A673 (cell line): Measurements from ENCODE around the gene PTPRR. TPM values are rescaled to one million over a fixed set of nuclear protein-coding genes. Genes with fewer than 3 reads are reported as not detected.

Experiments
- BruUV-seq: library from RNA; stranded (reverse); fragments of 400-500 nt; replicated peaks from 2 replicates; lab custom pipeline; 2021; lab: Mats Ljungman, UMichigan
- CTCF ChIA-PET: fragments of 300-600 bp; sonication (Branson Sonifier 250); formaldehyde crosslinking; loops from one replicate; lab custom pipeline; 2022; ENCODE audit warnings: antibody characterized with exemption; lab: Charles Lee
- POLR2A ChIA-PET: fragments of 300-600 bp; sonication (Branson Sonifier 250); formaldehyde crosslinking; loops from one replicate; lab custom pipeline; 2022; ENCODE audit warnings: antibody characterized with exemption; ENCODE audit not compliant: low non-redundant PET; lab: Charles Lee
- DNase-seq: peaks from one replicate; pipeline ENCODE4 v3.0.0-alpha.2; 2015; ENCODE audit warnings: low spot score
- H3K27ac ChIP-seq: fragments of 200-600 bp; sonication (generic); 2 replicates; pipeline ENCODE4 v1.5.1; 2016; ENCODE audit warnings: mixed run types, low read depth, mild to moderate bottlenecking, mixed read lengths, antibody characterized with exemption, low read length; ENCODE audit not compliant: poor library complexity, severe bottlenecking
- H3K27me3 ChIP-seq: fragments of 200-600 bp; sonication (generic); replicated peaks from 2 replicates; pipeline ENCODE4 v1.6.1; 2017; ENCODE audit warnings: mixed run types, low read depth, mild to moderate bottlenecking, mixed read lengths, antibody characterized with exemption, low read length; ENCODE audit not compliant: insufficient read depth, poor library complexity
- H3K36me3 ChIP-seq: fragments of 200-600 bp; sonication (generic); 2 replicates; pipeline ENCODE4 v1.6.1; 2016; ENCODE audit warnings: mixed run types, mild to moderate bottlenecking, mixed read lengths, antibody characterized with exemption, low read length; ENCODE audit not compliant: insufficient read depth, poor library complexity, severe bottlenecking
- H3K4me1 ChIP-seq: fragments of 200-600 bp; sonication (generic); 2 replicates; pipeline ENCODE4 v1.6.1; 2017; ENCODE audit warnings: mixed run types, mild to moderate bottlenecking, mixed read lengths, antibody characterized with exemption, low read length; ENCODE audit not compliant: insufficient read depth, poor library complexity, severe bottlenecking
- H3K4me3 ChIP-seq: fragments of 200-600 bp; sonication (generic); 2 replicates; pipeline ENCODE4 v1.5.1; 2016; ENCODE audit warnings: low read depth, mixed run types, mild to moderate bottlenecking, mixed read lengths, low read length; ENCODE audit not compliant: poor library complexity, severe bottlenecking
- H3K9me3 ChIP-seq: fragments of 200-600 bp; sonication (generic); 2 replicates; pipeline ENCODE4 v1.6.1; 2016; ENCODE audit warnings: mixed run types, low read depth, mild to moderate bottlenecking, mixed read lengths, antibody characterized with exemption, low read length; ENCODE audit not compliant: poor library complexity, severe bottlenecking
- EZH2 ChIP-seq: fragments of 200-600 bp; sonication (generic); IDR thresholded peaks from 2 replicates; pipeline ENCODE4 v1.6.1; 2017; ENCODE audit warnings: borderline replicate concordance, low read depth, mild to moderate bottlenecking, mixed read lengths, antibody characterized with exemption, low read length; ENCODE audit not compliant: poor library complexity, severe bottlenecking
- intact Hi-C: fragments of 100-400 bp; cut with micrococcal nuclease; formaldehyde crosslinking; loops from one replicate; pipeline ENCODE4 v1.10.0; 2022; ENCODE audit not compliant: unreplicated experiment
- total RNA-seq: library from RNA; stranded (reverse); gene quantifications from 2 replicates; pipeline ENCODE4 v1.2.3, GENCODE V29; 2021
- TF ChIP-seq, protein P1 (sequence below): fragments of 300-800, 200-600 bp; sonication (generic); conservative IDR thresholded peaks from 2 replicates; pipeline ENCODE4 v1.5.1; 2017; ENCODE audit warnings: low read depth, mild to moderate bottlenecking, antibody characterized with exemption, low read length, moderate library complexity, mixed read lengths

PTPRR gene
- total RNA-seq, 1 experiment from 2014 or later = not detected

DNA sequence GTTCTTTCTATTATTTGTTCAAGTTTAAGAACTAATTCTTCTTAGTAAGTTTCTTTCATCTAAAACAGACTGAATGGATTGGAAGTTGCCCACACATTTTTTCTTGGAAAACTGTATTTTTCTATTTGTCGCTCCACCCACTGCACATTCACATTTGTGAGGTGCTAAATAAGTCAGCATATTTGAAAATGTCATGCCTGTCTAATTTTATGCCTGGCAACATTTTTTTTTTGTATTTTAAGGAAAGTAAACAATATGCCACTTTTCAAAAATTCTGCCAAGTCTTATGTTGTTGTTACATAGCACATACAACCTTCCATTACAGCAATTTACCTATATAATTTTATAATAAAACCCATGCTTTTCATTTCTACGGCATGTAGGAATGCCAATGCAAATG lies 170.6 kb downstream of the PTPRR start:
- Histone ChIP-seq H3K27me3 (no peaks in the 10 kb centered on the region), H3K4me3 (no peak overlapping the region), H3K36me3 (no peaks in the 10 kb centered on the region), H3K4me1 (peaks cover 7% of the 10 kb centered on the region), H3K9me3 (no peaks in the 10 kb centered on the region), H3K27ac (no peak overlapping the region)
- DNase-seq = no peak
- no TSS peak for BruUV-seq
- intact Hi-C loops = no loop called here
- TF ChIP-seq, protein P1, sequence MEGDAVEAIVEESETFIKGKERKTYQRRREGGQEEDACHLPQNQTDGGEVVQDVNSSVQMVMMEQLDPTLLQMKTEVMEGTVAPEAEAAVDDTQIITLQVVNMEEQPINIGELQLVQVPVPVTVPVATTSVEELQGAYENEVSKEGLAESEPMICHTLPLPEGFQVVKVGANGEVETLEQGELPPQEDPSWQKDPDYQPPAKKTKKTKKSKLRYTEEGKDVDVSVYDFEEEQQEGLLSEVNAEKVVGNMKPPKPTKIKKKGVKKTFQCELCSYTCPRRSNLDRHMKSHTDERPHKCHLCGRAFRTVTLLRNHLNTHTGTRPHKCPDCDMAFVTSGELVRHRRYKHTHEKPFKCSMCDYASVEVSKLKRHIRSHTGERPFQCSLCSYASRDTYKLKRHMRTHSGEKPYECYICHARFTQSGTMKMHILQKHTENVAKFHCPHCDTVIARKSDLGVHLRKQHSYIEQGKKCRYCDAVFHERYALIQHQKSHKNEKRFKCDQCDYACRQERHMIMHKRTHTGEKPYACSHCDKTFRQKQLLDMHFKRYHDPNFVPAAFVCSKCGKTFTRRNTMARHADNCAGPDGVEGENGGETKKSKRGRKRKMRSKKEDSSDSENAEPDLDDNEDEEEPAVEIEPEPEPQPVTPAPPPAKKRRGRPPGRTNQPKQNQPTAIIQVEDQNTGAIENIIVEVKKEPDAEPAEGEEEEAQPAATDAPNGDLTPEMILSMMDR = no peak
- TF ChIP-seq EZH2 = no peak
- ChIA-PET POLR2A (no interaction called here), CTCF (no interaction called here)

DNA sequence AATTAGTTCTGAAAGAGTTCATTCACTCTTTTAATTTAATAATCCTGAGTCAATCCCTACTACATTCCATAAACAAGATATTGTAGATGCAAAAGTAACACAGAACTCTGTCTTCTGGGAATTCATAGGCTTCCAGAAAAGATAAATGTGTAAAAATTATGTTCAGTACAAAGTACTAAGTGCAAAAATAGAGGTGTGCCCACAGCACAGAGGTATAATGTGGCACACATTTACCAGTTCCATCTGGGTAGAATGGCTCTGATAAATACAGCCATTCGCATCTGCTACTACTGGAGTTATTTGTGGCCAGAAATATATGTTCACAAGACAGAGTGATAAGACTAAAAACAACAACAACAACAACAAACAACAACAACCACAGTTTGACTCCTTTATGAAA lies 171.7 kb downstream of the PTPRR start:
- TF ChIP-seq, protein P1 = no peak
- TF ChIP-seq EZH2 = no peak
- ChIA-PET CTCF (no interaction called here), POLR2A (no interaction called here)
- Histone ChIP-seq H3K36me3 (no peaks in the 10 kb centered on the region), H3K27me3 (no peaks in the 10 kb centered on the region), H3K4me3 (no peak overlapping the region), H3K9me3 (no peaks in the 10 kb centered on the region), H3K4me1 (peaks cover 7% of the 10 kb centered on the region), H3K27ac (no peak overlapping the region)
- no peak for DNase-seq
- no TSS peak for BruUV-seq
- intact Hi-C loops = no loop called here

DNA sequence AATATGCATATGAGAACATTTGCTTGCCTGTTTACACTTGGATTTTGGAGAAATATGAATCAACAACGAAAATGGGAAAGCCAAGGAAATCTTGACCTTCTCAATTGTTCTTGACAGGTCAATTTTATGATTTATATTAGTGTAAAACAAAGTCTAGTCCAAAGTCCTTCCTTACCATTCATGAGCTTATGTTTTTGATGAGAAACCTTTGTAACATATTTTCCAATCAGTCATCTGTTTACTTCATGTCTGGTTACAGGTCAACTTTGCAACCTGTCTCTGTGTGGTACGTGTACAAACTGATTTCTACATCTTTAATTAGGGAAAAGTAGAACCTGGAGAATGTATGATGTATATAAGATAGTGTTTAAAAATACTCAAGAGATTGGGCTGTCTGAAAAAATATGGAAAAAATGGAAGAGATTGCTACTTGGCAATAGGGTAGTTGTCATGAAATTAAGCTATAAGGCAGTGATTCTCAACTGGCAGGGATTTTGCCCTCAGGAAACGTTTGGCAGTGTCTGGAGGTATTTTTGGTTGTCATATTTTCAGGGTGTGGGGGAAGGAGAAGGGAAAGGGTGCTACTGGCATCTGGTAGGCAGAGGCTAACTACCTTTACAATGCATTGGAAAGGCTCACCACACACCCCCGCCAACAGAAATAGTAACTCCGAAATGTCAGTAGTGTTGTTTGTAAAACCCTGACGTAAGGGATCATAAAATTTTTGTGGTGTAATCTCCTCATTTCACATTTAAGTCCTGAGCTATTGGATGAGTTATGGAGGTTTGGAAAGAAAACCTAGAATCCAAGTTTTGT lies 172.9 kb downstream of the PTPRR start:
- DNase-seq = no peak
- H3K36me3 ChIP-seq = no peaks in the 10 kb centered on the region
- no peaks in the 10 kb centered on the region for H3K27me3 ChIP-seq
- no peak overlapping the region for H3K27ac ChIP-seq
- ChIA-PET POLR2A (no interaction called here), CTCF (interaction anchor here (0.5 kb wide), 1 partner anchor 88 kb away, joined by 3 read pairs; no protein-coding TSS in a partner anchor)
- H3K9me3 ChIP-seq = no peaks in the 10 kb centered on the region
- TF ChIP-seq EZH2 = no peak
- TF ChIP-seq, protein P1 = no peak
- intact Hi-C loops = no loop called here
- H3K4me1 ChIP-seq = peaks cover 7% of the 10 kb centered on the region
- no TSS peak for BruUV-seq
- no peak overlapping the region for H3K4me3 ChIP-seq
